ENCODE data around the gene DAP.

DAP gene

DNA sequence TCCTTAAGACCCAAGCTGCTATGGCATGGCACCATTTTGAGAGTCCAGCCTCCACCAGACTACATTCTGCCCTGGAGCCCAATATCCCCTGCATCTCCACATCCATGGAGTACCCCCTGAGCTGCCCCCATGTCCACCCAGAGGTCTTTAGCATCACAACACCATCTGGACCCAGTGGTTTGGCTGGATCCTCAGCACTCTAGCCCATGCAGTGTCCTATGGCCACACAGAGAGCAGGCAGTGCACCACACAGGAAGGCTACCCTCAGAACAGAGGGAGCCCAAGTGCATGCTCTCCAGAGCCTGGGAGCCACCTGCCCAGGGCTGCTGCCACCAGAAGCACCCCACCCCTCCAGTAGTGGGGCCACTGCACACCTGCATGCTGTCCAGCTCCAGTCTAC, 18.6 kb upstream of the DAP start:
- no peak for TF ChIP-seq CTCF (IDR thresholded peaks at IDR 0.05; ENCODE audit: insufficient read depth, low read length, missing control alignments)
- CTCF ChIA-PET, result no interaction called here
- POLR2A ChIA-PET, result no interaction called here
- DNase-seq (ENCODE audit: low read depth, low spot score), result no peak
- H3K4me3 ChIP-seq (ENCODE audit: low read depth, low read length), result no peak overlapping the region

GRCh38 chr5:10778179-10778910, 17.3 kb upstream of the DAP start:
- no peak for TF ChIP-seq CTCF (IDR thresholded peaks at IDR 0.05; ENCODE audit: insufficient read depth, low read length, missing control alignments)
- no peak overlapping the region for H3K4me3 ChIP-seq (ENCODE audit: low read depth, low read length)
- ChIA-PET POLR2A (no interaction called here), CTCF (no interaction called here)
- no peak for DNase-seq (ENCODE audit: low read depth, low spot score)

DNA sequence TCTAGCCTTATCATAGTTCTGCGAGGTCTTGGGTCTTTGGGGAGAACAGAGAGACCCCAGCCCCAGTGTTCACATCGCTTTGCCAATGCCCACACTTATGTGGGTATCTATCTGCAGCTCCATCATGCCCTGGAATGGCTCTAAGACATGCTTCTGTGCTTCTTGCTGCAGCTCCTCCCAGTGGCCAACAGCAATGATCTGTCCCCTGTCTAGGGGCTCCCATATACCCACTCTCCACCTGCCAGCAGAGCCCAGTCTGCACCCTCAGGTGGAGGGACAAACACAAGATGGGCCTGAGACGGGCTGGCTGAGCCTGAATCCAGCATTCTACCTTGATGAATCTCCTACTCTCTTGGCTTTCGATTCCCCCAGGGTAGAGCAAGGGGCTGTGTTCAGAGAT, 14.6 kb upstream of the DAP start:
- no peak for TF ChIP-seq CTCF (IDR thresholded peaks at IDR 0.05; ENCODE audit: insufficient read depth, low read length, missing control alignments)
- no peak for DNase-seq (ENCODE audit: low read depth, low spot score)
- POLR2A ChIA-PET, result no interaction called here
- no peak overlapping the region for H3K4me3 ChIP-seq (ENCODE audit: low read depth, low read length)
- CTCF ChIA-PET, result no interaction called here

DNA sequence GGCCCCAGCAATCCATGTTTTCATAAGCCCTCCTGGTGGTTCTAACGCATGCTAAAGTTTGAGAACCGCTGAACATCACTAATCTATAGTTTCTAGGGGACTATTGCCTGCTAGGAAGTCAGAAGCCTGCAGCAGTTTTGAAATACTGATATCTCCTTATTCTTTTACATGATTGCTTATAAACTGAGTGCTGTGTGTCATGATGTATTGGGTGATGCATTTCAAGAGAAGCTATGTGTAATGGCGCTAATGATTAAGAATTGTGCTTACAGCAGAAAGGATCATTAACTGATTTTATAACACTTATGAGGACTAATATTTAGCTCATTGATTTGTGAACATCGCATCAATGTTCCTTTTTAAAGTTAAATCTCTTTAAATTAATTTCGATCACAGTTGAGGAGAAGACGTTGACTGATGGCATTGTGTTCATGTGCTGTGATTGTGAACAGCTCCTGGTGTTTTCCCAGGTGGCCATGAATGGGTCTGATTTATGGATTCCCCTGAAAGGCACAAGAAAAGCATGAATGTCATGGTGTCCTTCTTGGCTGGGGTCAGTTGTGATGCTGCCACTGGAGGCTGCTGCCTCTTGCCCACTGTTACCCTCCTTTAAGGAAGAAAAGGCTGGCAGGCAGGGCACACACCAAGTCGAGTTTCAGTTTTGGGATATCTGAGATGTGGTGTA, 12.0 kb upstream of the DAP start:
- POLR2A ChIA-PET, result no interaction called here
- DNase-seq (ENCODE audit: low read depth, low spot score), result no peak
- no peak for TF ChIP-seq CTCF (IDR thresholded peaks at IDR 0.05; ENCODE audit: insufficient read depth, low read length, missing control alignments)
- CTCF ChIA-PET, result interaction anchor here (1.9 kb wide), 1 partner anchor 72 kb away, joined by 7 read pairs; no protein-coding TSS in a partner anchor
- H3K4me3 ChIP-seq (ENCODE audit: low read depth, low read length), result no peak overlapping the region

- CTCF ChIA-PET, result interaction anchor here (1.0 to 1.6 kb wide), 2 partner anchors 13 to 48 kb away, joined by 3 to 4 read pairs; no protein-coding TSS in a partner anchor
- TF ChIP-seq CTCF (IDR thresholded peaks at IDR 0.05; ENCODE audit: insufficient read depth, low read length, missing control alignments), result no peak
- POLR2A ChIA-PET, result no interaction called here
Observed at GRCh38 chr5:10768328-10768899, 7.4 kb upstream of the DAP start.

GRCh38 chr5:10762776-10763500, 1.9 kb upstream of the DAP start:
- no peak for DNase-seq (ENCODE audit: low read depth, low spot score)
- no peak for TF ChIP-seq CTCF (IDR thresholded peaks at IDR 0.05; ENCODE audit: insufficient read depth, low read length, missing control alignments)
- no peak overlapping the region for H3K4me3 ChIP-seq (ENCODE audit: low read depth, low read length)
- ChIA-PET CTCF (interaction anchor here (1.9 kb wide), 1 partner anchor 94 kb away, joined by 5 read pairs; no protein-coding TSS in a partner anchor), POLR2A (no interaction called here)

More at GRCh38 chr5:10768328-10768899, 7.4 kb upstream of the DAP start:
- no peak for DNase-seq (ENCODE audit: low read depth, low spot score)
- H3K4me3 ChIP-seq (ENCODE audit: low read depth, low read length), result no peak overlapping the region

Measured in AG04449 (cell line).